ENCODE data around the gene PDE7B.

- TF ChIP-seq CTCF (IDR thresholded peaks at IDR 0.05) (no peak), POLR2AphosphoS5 (IDR thresholded peaks at IDR 0.05; ENCODE audit: low read depth, low read length) (no peak)
Measured at GRCh38 chr6:136037242-136037875, 185.9 kb downstream of the PDE7B start.

Measured in Panc1 (cell line).